Adrenal gland (tissue), 12 donors: ENCODE data around the gene ARID5B. TPM values are rescaled to one million over a fixed set of nuclear protein-coding genes. Genes with fewer than 3 reads are reported as not detected.

Source experiments
- DNase-seq, 7 donors: peaks; one replicate each; pipeline ENCODE4 v3.0.0-alpha.2; 2019 to 2020
- H3K27ac ChIP-seq, 5 donors: fragments of 200-600 bp; sonication (generic) in 4 of 5; 1 replicate in 3 of 5; 2 replicates in 2 of 5; pipeline versions ENCODE4 v1.5.1 to v1.8.0; 2016 to 2020; ENCODE audit warnings: mild to moderate bottlenecking in 1 of 5
- H3K27me3 ChIP-seq: fragments of 200-600 bp; 2 replicates; pipeline ENCODE4 v1.8.0; 2021
- H3K36me3 ChIP-seq, 2 donors: fragments of 200-600 bp; replicated peaks in 1 of 2; 1 replicate in 1 of 2; 2 replicates in 1 of 2; pipeline versions ENCODE4 v1.5.1 to v1.8.0; 2018 to 2022
- H3K4me1 ChIP-seq, 2 donors: fragments of 200-600 bp; replicated peaks in 1 of 2; 1 replicate in 1 of 2; 2 replicates in 1 of 2; pipeline versions ENCODE4 v1.5.1 to v1.8.0; 2018 to 2021
- H3K4me3 ChIP-seq, 4 donors: fragments of 200-600 bp; sonication (generic) in 3 of 4; one replicate each; pipeline ENCODE4 v1.5.1; 2016 to 2018
- H3K9me3 ChIP-seq, 3 donors: fragments of 200-600 bp; sonication (generic) in 1 of 3; replicated peaks in 1 of 3; 1 replicate in 2 of 3; 2 replicates in 1 of 3; pipeline versions ENCODE4 v1.5.1 to v1.8.0; 2016 to 2021
- POLR2A ChIP-seq, 2 donors: fragments of 450-650 bp; IDR thresholded peaks; one replicate each; pipeline ENCODE4 v1.6.1; 2017; ENCODE audit warnings: antibody characterized with exemption in 2 of 2, mild to moderate bottlenecking in 2 of 2, moderate library complexity in 1 of 2
- WGBS, 4 donors: extraction: QIAGEN DNeasy Blood & Tissue Kit in 2 of 4; methylation state at CpG; one replicate each; pipeline versions ENCODE4 v1.1.5 to v1.1.7; 2013 to 2017; 5-methylcytosine and 5-hydroxymethylcytosine counted together
- intact Hi-C, 2 donors: fragments of 100-400 bp; cut with DNase I; formaldehyde crosslinking; loops; one replicate each; pipeline versions ENCODE4 v1.14.1 to v1.15.0; 2022 to 2023
- polyA plus RNA-seq, 3 donors: library from polyadenylated mRNA; stranded (reverse); fragments of 200-250 nt in 2 of 3; fragments of 350-450 nt in 1 of 3; fragmentation: Illumina TruSeq in 1 of 3; extraction: RNeasy Lipid Tissue Mini Kit (QIAGEN cat#74804) in 1 of 3; gene quantifications; one replicate each; pipeline ENCODE4 v1.2.3, GENCODE V29; 2013 to 2014
- total RNA-seq, 9 donors: library from RNA; depleted of rRNA in 4 of 9; stranded (reverse); fragments of >200 nt in 4 of 9; fragments of 120-200 nt in 1 of 9; fragmentation: NEBNext Ultra II Directional in 1 of 9; extraction: Animal tissue kit (Norgen Biotek cat#: 25700) in 1 of 9; gene quantifications; one replicate each; pipeline versions ENCODE4 v1.1.0 to v1.2.4, GENCODE V29; 2013 to 2023
- TF ChIP-seq, protein P1 (sequence below), 6 experiments: fragments of 450-650 bp in 4 of 6; fragments of 200-600 bp in 2 of 6; sonication (generic) in 1 of 6; IDR thresholded peaks; 1 replicate in 5 of 6; 2 replicates in 1 of 6; pipeline versions ENCODE4 v1.5.1 to v1.8.0; 2016 to 2021; ENCODE audit warnings: antibody characterized with exemption in 6 of 6, mild to moderate bottlenecking in 2 of 6, moderate library complexity in 1 of 6
- donor health status: healthy with polysubstance abuse.
- donor health status: Bipolar disorder and iron deficiency.
- donor health status: DM: yes; HTN: yes; CAD: no.
- donor health status: DM: no; HTN: no; CAD: no.
- donor health status: DM: no; HTN: no; CAD: no.
- donor health status: DM: yes; HTN: yes; CAD: no.

Gene ARID5B
- total and polyA plus RNA-seq, 12 donors = 5.7 to 42.4 (median 23.8) TPM

GRCh38 chr10:62056698-62057097 is 155.2 kb downstream of the ARID5B start:
- H3K36me3 ChIP-seq = peaks cover 0 to 10% of the 10 kb centered on the region in 2 donors
- WGBS, 4 donors = 63 to 69% (median 65%) methylated on average over 3 of the region's 3 CpGs
- intact Hi-C loops = no loop called here
- no peak for DNase-seq
- TF ChIP-seq, protein P1, sequence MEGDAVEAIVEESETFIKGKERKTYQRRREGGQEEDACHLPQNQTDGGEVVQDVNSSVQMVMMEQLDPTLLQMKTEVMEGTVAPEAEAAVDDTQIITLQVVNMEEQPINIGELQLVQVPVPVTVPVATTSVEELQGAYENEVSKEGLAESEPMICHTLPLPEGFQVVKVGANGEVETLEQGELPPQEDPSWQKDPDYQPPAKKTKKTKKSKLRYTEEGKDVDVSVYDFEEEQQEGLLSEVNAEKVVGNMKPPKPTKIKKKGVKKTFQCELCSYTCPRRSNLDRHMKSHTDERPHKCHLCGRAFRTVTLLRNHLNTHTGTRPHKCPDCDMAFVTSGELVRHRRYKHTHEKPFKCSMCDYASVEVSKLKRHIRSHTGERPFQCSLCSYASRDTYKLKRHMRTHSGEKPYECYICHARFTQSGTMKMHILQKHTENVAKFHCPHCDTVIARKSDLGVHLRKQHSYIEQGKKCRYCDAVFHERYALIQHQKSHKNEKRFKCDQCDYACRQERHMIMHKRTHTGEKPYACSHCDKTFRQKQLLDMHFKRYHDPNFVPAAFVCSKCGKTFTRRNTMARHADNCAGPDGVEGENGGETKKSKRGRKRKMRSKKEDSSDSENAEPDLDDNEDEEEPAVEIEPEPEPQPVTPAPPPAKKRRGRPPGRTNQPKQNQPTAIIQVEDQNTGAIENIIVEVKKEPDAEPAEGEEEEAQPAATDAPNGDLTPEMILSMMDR (IDR thresholded peaks at IDR 0.05) = no peak
- TF ChIP-seq POLR2A (IDR thresholded peaks at IDR 0.05) = no peak
- peaks cover 10 to 61% of the 10 kb centered on the region in 2 donors for H3K4me1 ChIP-seq
- H3K4me3 ChIP-seq = peak overlapping the region in 1 of 4 donors; percentile 14
- no peaks in the 10 kb centered on the region for H3K9me3 ChIP-seq
- H3K27me3 ChIP-seq = no peaks in the 10 kb centered on the region
- peak overlapping the region in 3 of 5 donors; percentile 45 to 75 (median 74) for H3K27ac ChIP-seq

- 64 to 73% (median 70%) methylated on average over 3 of the region's 3 CpGs for WGBS, 4 donors
- Histone ChIP-seq H3K4me1 (peaks cover 10 to 57% of the 10 kb centered on the region in 2 donors), H3K4me3 (no peak overlapping the region), H3K9me3 (no peaks in the 10 kb centered on the region), H3K27ac (peak overlapping the region in 3 of 5 donors; percentile 45 to 75 (median 74)), H3K36me3 (peaks cover 0 to 8% of the 10 kb centered on the region in 2 donors), H3K27me3 (no peaks in the 10 kb centered on the region)
- DNase-seq = no peak
- intact Hi-C loops = no loop called here
- TF ChIP-seq POLR2A (IDR thresholded peaks at IDR 0.05) = no peak
These were observed 155.9 kb downstream of the ARID5B start for GRCh38 chr10:62057359-62057758.

DNA sequence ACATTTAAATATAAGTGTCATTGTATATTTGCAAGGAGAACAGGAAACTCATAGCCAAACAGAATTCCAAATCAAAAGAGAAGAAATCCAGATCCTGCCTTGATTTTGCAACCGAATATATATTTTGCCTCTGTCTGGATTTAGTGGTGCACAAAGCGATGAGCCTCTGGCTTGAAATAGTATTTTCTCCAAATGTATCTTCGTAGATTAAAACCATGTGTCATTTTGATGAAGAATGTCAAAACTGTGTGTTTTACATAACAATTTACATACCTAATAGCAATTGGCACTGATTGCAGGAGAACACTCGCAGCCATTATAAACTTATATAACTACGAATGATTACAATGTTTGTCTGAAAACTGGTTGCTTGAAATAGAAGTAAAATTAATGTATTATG is 156.4 kb downstream of the ARID5B start:
- no peaks in the 10 kb centered on the region for H3K9me3 ChIP-seq
- peak overlapping the region in 2 of 5 donors; percentile 74 to 75 for H3K27ac ChIP-seq
- H3K36me3 ChIP-seq = peaks cover 0 to 3% of the 10 kb centered on the region in 2 donors
- DNase-seq = no peak
- H3K27me3 ChIP-seq = no peaks in the 10 kb centered on the region
- TF ChIP-seq, protein P1 (IDR thresholded peaks at IDR 0.05) = no peak
- TF ChIP-seq POLR2A (IDR thresholded peaks at IDR 0.05) = no peak
- no peak overlapping the region for H3K4me3 ChIP-seq
- H3K4me1 ChIP-seq = peaks cover 10 to 57% of the 10 kb centered on the region in 2 donors
- WGBS, 4 donors = 75 to 85% (median 84%) methylated on average over 5 of the region's 5 CpGs
- intact Hi-C loops = no loop called here

DNA sequence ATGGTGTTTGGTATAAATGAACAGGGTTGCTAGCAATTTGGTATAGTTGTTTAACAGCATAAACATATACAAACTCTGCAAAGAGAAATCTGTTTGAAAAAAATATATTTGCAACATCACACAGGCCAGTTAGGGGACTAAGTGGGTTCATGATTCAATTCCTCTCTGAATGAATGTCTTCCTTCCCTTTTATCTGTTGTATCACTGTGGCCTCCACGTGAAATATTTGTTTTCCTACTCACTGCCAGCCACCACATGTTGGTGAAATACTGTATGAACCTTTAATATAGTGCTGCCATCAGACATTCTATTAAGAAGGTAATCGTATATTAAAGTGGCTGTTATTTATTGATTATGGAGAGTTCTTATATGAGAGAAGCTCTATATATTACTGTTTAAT is 157.0 kb downstream of the ARID5B start:
- 54 to 75% (median 71%) methylated on average over 2 of the region's 2 CpGs for WGBS, 4 donors
- H3K4me1 ChIP-seq = peaks cover 10 to 57% of the 10 kb centered on the region in 2 donors
- H3K9me3 ChIP-seq = no peaks in the 10 kb centered on the region
- H3K27me3 ChIP-seq = no peaks in the 10 kb centered on the region
- peak overlapping the region in 2 of 5 donors; percentile 74 to 75 for H3K27ac ChIP-seq
- no peaks in the 10 kb centered on the region for H3K36me3 ChIP-seq
- intact Hi-C loops = no loop called here
- no peak for TF ChIP-seq POLR2A (IDR thresholded peaks at IDR 0.05)
- TF ChIP-seq, protein P1 (IDR thresholded peaks at IDR 0.05) = no peak
- no peak for DNase-seq
- no peak overlapping the region for H3K4me3 ChIP-seq

DNA sequence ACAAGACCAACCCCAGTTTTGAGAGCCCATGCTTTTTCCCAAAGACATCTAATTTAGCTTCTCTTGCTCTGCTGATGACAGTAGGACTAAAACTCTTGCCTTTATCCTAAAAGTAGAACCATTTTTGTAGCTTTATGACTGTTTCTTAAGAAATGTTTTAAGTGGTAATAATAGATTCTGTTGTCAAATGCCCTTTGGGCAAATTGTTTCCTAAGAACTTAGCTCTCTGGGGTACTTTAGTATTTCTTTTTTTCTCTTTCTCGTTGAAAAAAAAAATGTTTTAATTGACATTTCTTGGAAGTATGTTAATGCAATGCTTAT is 157.4 kb downstream of the ARID5B start:
- intact Hi-C loops = no loop called here
- peaks cover 10 to 57% of the 10 kb centered on the region in 2 donors for H3K4me1 ChIP-seq
- WGBS, 4 donors = 43 to 63% (median 54%) methylated on average over 1 of the region's 1 CpG

More for the DNA sequence above, 157.4 kb downstream of the ARID5B start:
- H3K36me3 ChIP-seq = no peaks in the 10 kb centered on the region
- H3K27me3 ChIP-seq = no peaks in the 10 kb centered on the region
- DNase-seq = no peak
- no peak for TF ChIP-seq POLR2A (IDR thresholded peaks at IDR 0.05)
- TF ChIP-seq, protein P1 (IDR thresholded peaks at IDR 0.05) = no peak
- no peaks in the 10 kb centered on the region for H3K9me3 ChIP-seq
- H3K4me3 ChIP-seq = no peak overlapping the region
- H3K27ac ChIP-seq = peak overlapping the region in 2 of 5 donors; percentile 74 to 75
